Measurements from ENCODE around the gene ARHGAP26. TPM values are rescaled to one million over a fixed set of nuclear protein-coding genes. Genes with fewer than 3 reads are reported as not detected.
"Not testable (repeated sequence)": the region's sequence is repeated elsewhere in the genome, so short reads cannot be mapped to it uniquely, and the experiment has no call there.

ARHGAP26 gene
- total RNA-seq, 1 experiment from 2014 or later: 39.8 TPM

DNA sequence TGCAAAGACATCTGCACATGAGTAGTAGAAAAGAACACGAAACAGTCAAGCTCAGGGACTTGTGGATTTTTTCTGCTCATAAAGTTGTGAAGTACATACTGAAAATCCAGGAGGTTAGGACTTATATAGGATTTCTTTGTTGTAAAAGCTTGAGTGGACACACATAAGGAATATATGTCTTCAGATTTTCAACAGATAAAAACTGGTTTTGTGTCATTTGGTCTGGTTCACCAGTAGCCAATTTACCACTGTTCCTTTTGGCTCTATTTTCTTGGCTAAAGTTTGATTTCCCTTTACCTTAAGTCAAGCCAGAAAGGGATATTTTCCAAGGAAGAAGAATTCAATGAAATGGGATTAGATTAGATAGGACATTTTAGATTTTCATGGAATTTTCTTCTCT is 429.0 kb downstream of the ARHGAP26 start:
- Histone ChIP-seq H3K36me3 (ENCODE audit: insufficient read depth, low read length) (peaks cover 33% of the 10 kb centered on the region), H3K79me2 (ENCODE audit: low read length) (peaks cover 37% of the 10 kb centered on the region), H2AFZ (ENCODE audit: low read length) (no peak overlapping the region), H3K27me3 (ENCODE audit: low read length) (no peaks in the 10 kb centered on the region), H3K9me2 (replicated peaks; ENCODE audit: insufficient read depth, low read length) (no peaks in the 10 kb centered on the region), H3K27ac (ENCODE audit: low read length) (peak overlapping the region; percentile 33; the same call in 1 of the 2 replicates), H3K4me3 (ENCODE audit: low read length) (no peak overlapping the region), H4K20me1 (ENCODE audit: insufficient read depth, low read depth, low read length) (no peaks in the 10 kb centered on the region), H3K9me3 (ENCODE audit: low read length) (peaks cover 8% of the 10 kb centered on the region), H3K4me1 (ENCODE audit: low read length) (peaks cover 30% of the 10 kb centered on the region), H3K4me2 (ENCODE audit: low read depth, low read length, poor library complexity, severe bottlenecking) (no peak overlapping the region), H3K9ac (ENCODE audit: low read length) (no peak overlapping the region)
- no peak for DNase-seq

DNA sequence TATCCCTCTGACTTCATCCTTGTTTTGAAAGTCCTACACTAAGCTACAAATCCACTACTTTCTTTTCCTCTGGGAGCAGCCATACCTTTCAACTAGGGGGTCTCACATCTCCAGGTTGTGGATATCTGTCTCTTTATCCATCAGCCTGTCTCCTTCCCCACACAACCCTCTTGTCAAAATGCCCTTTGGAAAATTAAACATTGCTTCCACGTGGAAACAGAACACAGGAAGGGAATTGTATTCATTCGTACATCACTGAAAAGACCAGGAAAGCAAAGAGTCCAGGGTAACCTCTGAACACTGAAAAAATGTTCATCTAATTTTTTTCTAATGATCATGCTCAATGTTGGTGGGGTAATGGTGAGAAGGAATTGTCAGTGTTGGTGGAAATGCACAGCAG is 429.7 kb downstream of the ARHGAP26 start:
- Histone ChIP-seq H3K9ac (ENCODE audit: low read length) (no peak overlapping the region), H3K36me3 (ENCODE audit: insufficient read depth, low read length) (peaks cover 33% of the 10 kb centered on the region), H3K9me3 (ENCODE audit: low read length) (peaks cover 8% of the 10 kb centered on the region), H3K27ac (ENCODE audit: low read length) (peak overlapping the region; percentile 6; the same call in 1 of the 2 replicates), H4K20me1 (ENCODE audit: insufficient read depth, low read depth, low read length) (no peaks in the 10 kb centered on the region), H3K4me1 (ENCODE audit: low read length) (peaks cover 28% of the 10 kb centered on the region), H3K79me2 (ENCODE audit: low read length) (peaks cover 37% of the 10 kb centered on the region), H3K4me2 (ENCODE audit: low read depth, low read length, poor library complexity, severe bottlenecking) (no peak overlapping the region), H3K4me3 (ENCODE audit: low read length) (no peak overlapping the region), H2AFZ (ENCODE audit: low read length) (no peak overlapping the region), H3K27me3 (ENCODE audit: low read length) (no peaks in the 10 kb centered on the region), H3K9me2 (replicated peaks; ENCODE audit: insufficient read depth, low read length) (no peaks in the 10 kb centered on the region)
- DNase-seq: no peak

DNA sequence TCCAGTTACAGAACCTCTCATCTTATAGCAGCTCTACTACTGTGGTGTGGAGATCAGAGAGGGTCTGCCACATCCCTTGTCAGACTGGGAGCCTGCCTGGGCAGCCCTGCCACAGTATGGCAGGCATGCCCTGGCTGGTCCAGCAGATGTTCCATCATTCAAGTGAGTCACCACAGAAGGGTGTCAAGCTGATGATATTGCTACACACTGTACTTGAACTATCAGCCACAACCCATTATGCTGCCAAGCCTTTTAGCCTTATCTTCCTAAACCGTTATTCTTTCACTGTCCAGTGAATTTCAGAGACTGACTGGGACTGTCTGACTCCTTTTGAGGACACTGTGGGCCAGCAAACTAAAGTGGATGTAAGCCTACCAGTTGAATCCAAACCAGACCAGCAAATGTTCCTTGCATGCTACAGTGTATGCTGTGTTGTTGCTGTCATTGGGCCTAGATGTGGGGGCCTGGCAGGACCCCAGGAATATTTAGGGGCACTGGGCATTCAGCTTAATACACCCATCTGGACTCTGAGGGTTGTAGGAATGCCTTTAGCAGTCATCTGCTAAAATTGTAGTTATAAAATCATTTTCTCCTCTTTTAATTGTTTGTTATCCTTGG is 430.7 kb downstream of the ARHGAP26 start:
- H4K20me1 ChIP-seq (ENCODE audit: insufficient read depth, low read depth, low read length): no peaks in the 10 kb centered on the region
- no peak overlapping the region for H2AFZ ChIP-seq (ENCODE audit: low read length)
- no peaks in the 10 kb centered on the region for H3K27me3 ChIP-seq (ENCODE audit: low read length)
- no peak overlapping the region for H3K4me2 ChIP-seq (ENCODE audit: low read depth, low read length, poor library complexity, severe bottlenecking)
- no peak overlapping the region for H3K4me3 ChIP-seq (ENCODE audit: low read length)
- H3K4me1 ChIP-seq (ENCODE audit: low read length): peaks cover 28% of the 10 kb centered on the region
- peaks cover 42% of the 10 kb centered on the region for H3K79me2 ChIP-seq (ENCODE audit: low read length)
- no peak overlapping the region for H3K9ac ChIP-seq (ENCODE audit: low read length)
- DNase-seq: no peak
- peak overlapping the region; percentile 35; the same call in 1 of the 2 replicates for H3K27ac ChIP-seq (ENCODE audit: low read length)
- peaks cover 8% of the 10 kb centered on the region for H3K9me3 ChIP-seq (ENCODE audit: low read length)
- peaks cover 33% of the 10 kb centered on the region for H3K36me3 ChIP-seq (ENCODE audit: insufficient read depth, low read length)
- no peaks in the 10 kb centered on the region for H3K9me2 ChIP-seq (replicated peaks; ENCODE audit: insufficient read depth, low read length)

DNA sequence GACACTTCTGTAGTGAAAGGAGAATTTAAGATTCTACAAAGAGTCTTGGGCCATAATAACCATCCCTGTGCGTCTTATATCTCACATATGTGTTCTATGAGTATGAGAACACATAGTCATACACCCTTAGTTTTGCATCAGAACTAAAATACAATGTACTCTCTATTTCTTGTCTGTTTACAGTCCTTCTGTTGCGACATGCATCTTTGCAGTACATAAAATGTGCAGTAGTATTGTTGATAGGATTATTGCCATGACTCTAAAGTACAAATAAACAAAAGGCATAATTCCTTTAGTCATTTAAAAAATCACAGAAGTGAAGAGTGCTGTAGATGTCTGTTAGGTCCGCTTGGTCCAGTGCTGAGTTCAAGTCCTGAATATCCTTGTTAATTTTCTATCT is 431.4 kb downstream of the ARHGAP26 start:
- no peaks in the 10 kb centered on the region for H4K20me1 ChIP-seq (ENCODE audit: insufficient read depth, low read depth, low read length)
- H3K4me1 ChIP-seq (ENCODE audit: low read length): peaks cover 28% of the 10 kb centered on the region
- peaks cover 28% of the 10 kb centered on the region for H3K36me3 ChIP-seq (ENCODE audit: insufficient read depth, low read length)
- no peak overlapping the region for H3K4me2 ChIP-seq (ENCODE audit: low read depth, low read length, poor library complexity, severe bottlenecking)
- peaks cover 44% of the 10 kb centered on the region for H3K79me2 ChIP-seq (ENCODE audit: low read length)
- H3K9me2 ChIP-seq (replicated peaks; ENCODE audit: insufficient read depth, low read length): no peaks in the 10 kb centered on the region
- peaks cover 8% of the 10 kb centered on the region for H3K9me3 ChIP-seq (ENCODE audit: low read length)
- no peak overlapping the region for H3K4me3 ChIP-seq (ENCODE audit: low read length)
- peak overlapping the region; percentile 35; the same call in 1 of the 2 replicates for H3K27ac ChIP-seq (ENCODE audit: low read length)
- no peak for DNase-seq
- no peak overlapping the region for H3K9ac ChIP-seq (ENCODE audit: low read length)
- no peaks in the 10 kb centered on the region for H3K27me3 ChIP-seq (ENCODE audit: low read length)
- no peak overlapping the region for H2AFZ ChIP-seq (ENCODE audit: low read length)

DNA sequence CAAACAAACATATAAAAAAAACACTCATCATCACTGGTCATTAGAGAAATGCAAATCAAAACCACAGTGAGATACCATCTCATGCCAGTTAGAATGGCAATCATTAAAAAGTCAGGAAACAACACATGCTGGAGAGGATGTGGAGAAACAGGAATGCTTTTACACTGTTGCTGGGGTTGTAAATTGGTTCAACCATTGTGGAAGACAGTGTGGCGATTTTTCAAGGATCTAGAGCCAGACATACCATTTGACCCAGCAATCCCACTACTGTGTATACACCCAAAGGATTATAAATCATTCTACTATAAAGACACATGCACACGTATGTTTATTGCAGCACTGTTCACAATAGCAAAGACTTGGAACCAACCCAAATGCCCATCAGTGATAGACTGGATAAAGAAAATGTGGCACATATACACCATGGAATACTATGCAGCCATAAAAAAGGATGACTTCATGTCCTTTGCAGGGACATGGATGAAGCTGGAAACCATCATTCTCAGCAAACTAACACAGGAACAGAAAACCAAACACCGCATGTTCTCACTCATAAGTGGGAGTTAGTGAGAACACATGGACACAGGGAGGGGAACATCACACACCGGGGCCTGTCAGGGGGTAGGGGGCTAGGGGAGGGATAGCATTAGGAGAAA is 433.3 kb downstream of the ARHGAP26 start:
- not testable (repeated sequence) for DNase-seq; H3K27ac ChIP-seq (ENCODE audit: low read length); H3K9me2 ChIP-seq (replicated peaks; ENCODE audit: insufficient read depth, low read length); H4K20me1 ChIP-seq (ENCODE audit: insufficient read depth, low read depth, low read length); H3K4me3 ChIP-seq (ENCODE audit: low read length); H3K9me3 ChIP-seq (ENCODE audit: low read length); H2AFZ ChIP-seq (ENCODE audit: low read length); H3K9ac ChIP-seq (ENCODE audit: low read length); H3K27me3 ChIP-seq (ENCODE audit: low read length); H3K4me2 ChIP-seq (ENCODE audit: low read depth, low read length, poor library complexity, severe bottlenecking)
- H3K79me2 ChIP-seq (ENCODE audit: low read length): peaks cover 28% of the 10 kb centered on the region
- peaks cover 27% of the 10 kb centered on the region for H3K4me1 ChIP-seq (ENCODE audit: low read length)
- H3K36me3 ChIP-seq (ENCODE audit: insufficient read depth, low read length): peaks cover 15% of the 10 kb centered on the region

DNA sequence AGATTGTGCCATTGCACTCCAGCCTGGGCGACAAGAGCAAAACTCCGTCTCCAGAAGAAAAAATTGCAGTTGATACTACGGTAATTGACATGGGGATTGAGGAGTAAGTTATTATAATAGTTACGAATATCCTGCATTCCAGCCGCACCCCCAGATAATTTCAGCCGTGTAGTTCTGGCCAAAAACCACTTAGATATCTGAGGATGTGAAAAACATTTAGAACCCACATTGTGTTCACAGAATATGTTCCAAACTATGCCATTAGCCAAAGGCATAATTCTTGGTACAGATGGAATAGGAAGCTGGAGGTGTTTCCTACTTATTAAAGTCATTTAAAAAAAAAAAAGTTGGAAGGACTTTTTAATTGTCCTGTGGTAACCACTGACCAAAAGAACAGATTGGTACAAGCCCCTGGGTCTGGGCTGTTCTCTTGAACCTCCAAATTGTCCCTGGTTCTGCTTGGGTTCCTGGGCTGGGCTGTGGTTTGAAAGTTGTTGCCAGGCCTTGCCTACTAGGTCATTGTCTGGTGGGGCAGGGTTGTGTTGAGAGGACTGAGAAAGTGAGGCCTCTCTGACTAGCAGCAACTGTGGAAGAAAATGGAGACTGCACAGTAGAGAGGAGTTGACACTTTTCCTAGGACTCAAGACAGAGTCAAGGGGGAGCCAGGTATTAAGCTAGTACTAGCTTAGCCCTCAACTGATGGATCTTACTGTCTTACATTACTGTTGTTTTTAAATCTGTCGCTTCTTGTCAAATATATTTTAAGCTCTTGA is 434.5 kb downstream of the ARHGAP26 start:
- Histone ChIP-seq H3K9ac (ENCODE audit: low read length) (no peak overlapping the region), H2AFZ (ENCODE audit: low read length) (no peak overlapping the region), H3K36me3 (ENCODE audit: insufficient read depth, low read length) (peaks cover 18% of the 10 kb centered on the region), H3K4me2 (ENCODE audit: low read depth, low read length, poor library complexity, severe bottlenecking) (no peak overlapping the region), H4K20me1 (ENCODE audit: insufficient read depth, low read depth, low read length) (no peaks in the 10 kb centered on the region), H3K4me3 (ENCODE audit: low read length) (no peak overlapping the region), H3K9me2 (replicated peaks; ENCODE audit: insufficient read depth, low read length) (no peaks in the 10 kb centered on the region; the same call in 1 of the 2 replicates), H3K27ac (ENCODE audit: low read length) (peak overlapping the region; percentile 63), H3K27me3 (ENCODE audit: low read length) (no peaks in the 10 kb centered on the region), H3K4me1 (ENCODE audit: low read length) (peaks cover 25% of the 10 kb centered on the region), H3K9me3 (ENCODE audit: low read length) (no peaks in the 10 kb centered on the region), H3K79me2 (ENCODE audit: low read length) (peaks cover 28% of the 10 kb centered on the region)
- DNase-seq: no peak

GRCh38 chr5:143205386-143205785 is 435.2 kb downstream of the ARHGAP26 start:
- no peak overlapping the region for H3K4me3 ChIP-seq (ENCODE audit: low read length)
- peaks cover 25% of the 10 kb centered on the region for H3K4me1 ChIP-seq (ENCODE audit: low read length)
- H3K27ac ChIP-seq (ENCODE audit: low read length): peak overlapping the region; percentile 63
- no peaks in the 10 kb centered on the region for H3K27me3 ChIP-seq (ENCODE audit: low read length)
- H3K36me3 ChIP-seq (ENCODE audit: insufficient read depth, low read length): peaks cover 11% of the 10 kb centered on the region
- no peaks in the 10 kb centered on the region for H4K20me1 ChIP-seq (ENCODE audit: insufficient read depth, low read depth, low read length)
- H3K4me2 ChIP-seq (ENCODE audit: low read depth, low read length, poor library complexity, severe bottlenecking): peak overlapping the region; percentile 31
- 0 out of 2 replicates have a peak overlapping the region, but pooled peaks have one; percentile 9 for H3K9ac ChIP-seq (ENCODE audit: low read length)
- peaks cover 23% of the 10 kb centered on the region for H3K79me2 ChIP-seq (ENCODE audit: low read length)
- no peaks in the 10 kb centered on the region; the same call in 1 of the 2 replicates for H3K9me2 ChIP-seq (replicated peaks; ENCODE audit: insufficient read depth, low read length)
- DNase-seq: no peak
- no peak overlapping the region for H2AFZ ChIP-seq (ENCODE audit: low read length)
- H3K9me3 ChIP-seq (ENCODE audit: low read length): no peaks in the 10 kb centered on the region

DNA sequence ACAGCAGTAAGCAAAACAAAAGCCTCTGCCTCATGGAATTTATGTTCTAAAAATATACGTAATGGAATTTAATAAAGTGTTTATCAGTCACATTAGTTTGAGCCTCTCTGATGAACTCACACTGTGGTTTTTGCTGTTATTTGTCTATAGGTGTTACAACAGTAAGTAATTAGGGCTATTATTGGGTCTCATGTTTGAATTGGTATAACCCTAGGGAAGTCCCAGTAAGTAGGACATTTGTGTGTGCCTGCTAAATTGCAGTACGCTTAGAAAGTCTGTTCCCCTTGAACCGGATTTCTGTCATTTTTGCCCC is 435.7 kb downstream of the ARHGAP26 start:
- H3K9ac ChIP-seq (ENCODE audit: low read length): peak overlapping the region; percentile 9; the same call in 1 of the 2 replicates
- no peak overlapping the region; the same call in 1 of the 2 replicates for H2AFZ ChIP-seq (ENCODE audit: low read length)
- no peaks in the 10 kb centered on the region for H3K9me3 ChIP-seq (ENCODE audit: low read length)
- H3K4me2 ChIP-seq (ENCODE audit: low read depth, low read length, poor library complexity, severe bottlenecking): peak overlapping the region; percentile 31
- H3K79me2 ChIP-seq (ENCODE audit: low read length): peaks cover 22% of the 10 kb centered on the region
- H4K20me1 ChIP-seq (ENCODE audit: insufficient read depth, low read depth, low read length): no peaks in the 10 kb centered on the region
- no peak for DNase-seq
- H3K4me1 ChIP-seq (ENCODE audit: low read length): peaks cover 25% of the 10 kb centered on the region
- H3K9me2 ChIP-seq (replicated peaks; ENCODE audit: insufficient read depth, low read length): no peaks in the 10 kb centered on the region; the same call in 1 of the 2 replicates
- H3K27ac ChIP-seq (ENCODE audit: low read length): peak overlapping the region; percentile 63
- H3K27me3 ChIP-seq (ENCODE audit: low read length): no peaks in the 10 kb centered on the region
- H3K36me3 ChIP-seq (ENCODE audit: insufficient read depth, low read length): peaks cover 10% of the 10 kb centered on the region
- no peak overlapping the region for H3K4me3 ChIP-seq (ENCODE audit: low read length)

Measured in Karpas-422 (cell line).